Fibroblast of pulmonary artery (primary cell): ENCODE data around the gene CSRP1.
"Not testable (repeated sequence)": the region's sequence is repeated elsewhere in the genome, so short reads cannot be mapped to it uniquely, and the experiment has no call there.

Experiments
- DNase-seq: peaks from one replicate; pipeline ENCODE4 v3.0.0-alpha.2; 2010; ENCODE audit warnings: low read depth
- H3K4me3 ChIP-seq: replicated peaks from 2 replicates; pipeline ENCODE4 v1.5.1; 2011; ENCODE audit warnings: low read depth, mild to moderate bottlenecking, control low read depth, low read length, moderate library complexity
- TF ChIP-seq, protein P1 (sequence below): IDR thresholded peaks from 2 replicates; pipeline ENCODE4 v1.5.1; 2011; ENCODE audit warnings: mild to moderate bottlenecking, control low read depth, low read length, inconsistent platforms; ENCODE audit errors: missing control alignments

CSRP1 gene

DNA sequence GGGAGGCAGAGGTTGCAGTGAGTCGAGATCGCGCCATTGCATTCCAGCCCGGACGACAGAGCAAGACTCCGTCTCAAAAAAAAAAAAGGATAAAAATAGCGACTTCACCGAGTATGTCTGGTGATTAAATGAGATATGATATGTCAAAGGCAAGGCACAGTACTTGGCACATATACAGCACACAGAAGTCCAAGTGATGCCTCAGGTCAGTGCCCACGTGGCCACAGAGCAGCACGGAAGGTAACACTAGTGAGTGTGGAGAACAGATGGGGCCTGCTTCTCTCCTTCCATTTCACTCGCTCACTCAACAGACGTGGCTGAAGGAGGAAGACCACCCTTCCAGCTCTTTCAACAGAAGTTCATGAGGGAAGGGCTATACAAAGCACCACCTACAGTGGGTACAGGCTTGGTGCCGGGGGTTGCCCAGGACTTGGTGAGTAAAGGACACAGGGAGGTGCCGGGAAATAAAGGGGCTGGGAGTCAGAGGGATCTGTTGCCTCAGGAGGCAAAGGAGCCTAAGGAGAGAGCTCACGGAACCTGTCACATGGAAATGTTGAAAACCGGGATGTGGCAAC lies 8.9 kb downstream of the CSRP1 start:
- TF ChIP-seq, protein P1, sequence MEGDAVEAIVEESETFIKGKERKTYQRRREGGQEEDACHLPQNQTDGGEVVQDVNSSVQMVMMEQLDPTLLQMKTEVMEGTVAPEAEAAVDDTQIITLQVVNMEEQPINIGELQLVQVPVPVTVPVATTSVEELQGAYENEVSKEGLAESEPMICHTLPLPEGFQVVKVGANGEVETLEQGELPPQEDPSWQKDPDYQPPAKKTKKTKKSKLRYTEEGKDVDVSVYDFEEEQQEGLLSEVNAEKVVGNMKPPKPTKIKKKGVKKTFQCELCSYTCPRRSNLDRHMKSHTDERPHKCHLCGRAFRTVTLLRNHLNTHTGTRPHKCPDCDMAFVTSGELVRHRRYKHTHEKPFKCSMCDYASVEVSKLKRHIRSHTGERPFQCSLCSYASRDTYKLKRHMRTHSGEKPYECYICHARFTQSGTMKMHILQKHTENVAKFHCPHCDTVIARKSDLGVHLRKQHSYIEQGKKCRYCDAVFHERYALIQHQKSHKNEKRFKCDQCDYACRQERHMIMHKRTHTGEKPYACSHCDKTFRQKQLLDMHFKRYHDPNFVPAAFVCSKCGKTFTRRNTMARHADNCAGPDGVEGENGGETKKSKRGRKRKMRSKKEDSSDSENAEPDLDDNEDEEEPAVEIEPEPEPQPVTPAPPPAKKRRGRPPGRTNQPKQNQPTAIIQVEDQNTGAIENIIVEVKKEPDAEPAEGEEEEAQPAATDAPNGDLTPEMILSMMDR, result no peak
- no peak for DNase-seq
- no peak overlapping the region for H3K4me3 ChIP-seq

DNA sequence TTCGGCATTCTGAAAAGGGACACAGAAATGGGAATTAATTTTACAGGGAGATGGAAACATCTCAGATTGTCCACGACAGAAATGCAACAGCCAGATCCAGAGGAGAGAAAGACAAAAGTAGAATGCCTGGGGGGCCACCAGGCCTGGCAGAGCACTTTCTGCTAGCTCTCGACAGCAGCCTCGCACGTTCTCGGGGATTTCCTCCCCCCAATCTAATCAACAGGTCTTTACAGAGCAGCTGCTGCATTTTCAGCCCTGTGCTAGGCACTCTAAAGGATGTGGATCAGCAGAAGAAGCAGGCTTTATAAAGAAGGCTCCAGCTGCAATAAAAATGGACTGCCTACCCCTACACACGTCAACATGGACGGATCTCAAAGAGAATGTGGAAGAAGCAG lies 10.6 kb downstream of the CSRP1 start:
- no peak overlapping the region for H3K4me3 ChIP-seq
- DNase-seq, result no peak
- TF ChIP-seq, protein P1, result no peak

DNA sequence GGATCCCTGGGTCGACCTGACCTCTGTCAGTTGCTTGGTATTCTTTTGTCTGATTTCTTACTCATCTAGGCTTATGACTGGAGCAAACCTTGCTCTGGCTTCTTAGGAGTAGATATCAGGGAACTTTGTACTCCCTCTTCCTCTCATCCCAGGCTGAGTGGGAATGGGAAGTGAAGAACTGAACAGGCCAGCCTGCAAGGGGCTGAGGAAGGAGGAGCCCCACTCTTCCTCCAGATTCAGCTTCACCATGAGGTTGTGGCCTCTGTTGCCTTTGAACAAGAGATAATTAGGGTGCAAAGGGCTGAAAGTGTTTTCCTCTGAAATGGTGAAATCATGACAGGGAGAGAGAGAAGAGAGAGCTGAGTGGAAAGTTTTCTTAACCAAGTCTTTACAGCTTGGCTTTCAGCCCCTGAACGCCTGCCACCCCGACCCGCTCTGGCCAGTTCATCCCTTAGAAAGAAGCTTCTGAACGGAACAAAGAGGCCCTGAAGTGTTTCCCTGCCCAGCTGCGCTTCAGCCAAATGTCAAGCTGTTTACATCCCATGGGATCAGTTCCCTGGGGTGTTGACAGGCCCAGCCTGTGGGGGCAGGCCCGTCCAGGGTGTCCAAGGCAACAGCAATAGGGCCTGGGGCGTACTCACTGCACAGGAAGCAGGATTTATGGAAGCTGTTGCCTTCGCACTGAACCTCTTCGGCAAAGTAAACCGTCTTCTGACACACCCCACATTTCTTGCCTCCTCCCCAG lies 11.2 kb downstream of the CSRP1 start:
- TF ChIP-seq, protein P1, result no peak
- DNase-seq, result peak; percentile 95
- H3K4me3 ChIP-seq, result no peak overlapping the region

DNA sequence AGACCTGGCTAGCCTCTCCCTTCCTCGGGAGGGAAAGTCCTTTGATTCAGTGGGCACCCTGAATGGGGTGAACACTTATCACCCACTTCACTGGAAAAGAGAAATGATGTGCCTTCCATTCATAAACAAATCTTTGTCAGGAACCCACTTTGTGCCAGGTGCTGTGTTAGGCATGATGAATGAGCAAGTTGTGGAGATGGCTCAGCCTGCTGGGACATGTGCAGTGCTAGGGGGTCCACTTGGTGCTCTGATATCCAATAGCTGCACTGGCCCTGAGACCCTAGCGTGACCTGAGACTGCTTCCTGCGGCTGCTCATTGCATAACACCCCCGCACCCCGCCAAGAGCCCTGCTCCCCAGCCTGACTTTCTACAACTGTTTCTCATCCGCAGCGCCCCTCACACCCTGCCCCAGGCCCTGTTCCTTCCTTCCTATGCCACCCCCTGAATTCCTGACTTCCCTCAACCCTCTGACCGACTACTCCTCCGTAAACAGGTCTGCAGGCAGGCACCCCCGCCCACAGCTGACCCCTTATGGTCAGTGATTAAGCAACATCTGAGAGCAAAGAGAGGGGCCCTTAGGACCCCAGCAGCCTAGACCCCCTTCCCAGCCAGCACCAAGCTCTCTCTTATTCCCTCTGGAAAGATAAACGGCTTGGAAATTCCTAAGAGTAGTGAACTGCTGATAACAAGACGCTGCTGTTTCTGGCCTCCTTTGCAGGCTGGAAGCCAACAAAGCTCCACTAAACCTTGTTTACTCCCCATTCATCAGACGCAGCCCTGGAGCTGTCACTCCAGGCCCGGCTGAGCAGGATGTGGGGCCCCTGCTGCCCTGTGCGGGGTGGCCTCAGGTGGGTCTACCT lies 12.9 kb downstream of the CSRP1 start:
- TF ChIP-seq, protein P1, result no peak
- no peak overlapping the region for H3K4me3 ChIP-seq
- peak; percentile 81 for DNase-seq

DNA sequence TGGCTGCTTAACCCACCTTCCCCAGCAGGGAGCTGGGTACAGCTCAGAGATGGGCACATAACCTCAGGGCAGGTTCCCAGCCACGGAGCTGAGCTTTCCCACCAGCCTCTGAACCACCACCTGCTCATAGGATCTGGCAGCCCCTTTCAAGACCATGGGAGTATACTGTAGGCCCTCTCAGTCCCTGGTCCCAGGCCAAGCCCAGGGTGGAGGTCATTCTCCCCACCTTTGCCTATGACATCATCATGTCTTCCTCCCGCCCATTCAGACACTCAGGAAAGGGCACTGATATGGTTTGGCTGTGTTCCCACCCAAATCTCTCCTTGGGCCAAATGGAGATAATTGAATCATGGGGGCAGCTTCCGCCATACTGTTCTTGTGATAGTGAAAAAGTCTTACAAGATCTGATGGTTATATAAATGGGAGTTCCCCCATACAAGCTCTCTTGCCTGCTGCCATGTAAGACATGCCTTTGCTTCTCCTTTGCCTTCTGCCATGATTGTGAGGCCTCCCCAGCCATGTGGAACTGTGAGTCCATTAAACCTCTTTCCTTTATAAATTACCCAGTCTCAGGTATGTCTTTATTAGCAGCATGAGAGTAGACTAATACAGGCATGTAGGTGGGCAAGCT lies 13.8 kb downstream of the CSRP1 start:
- H3K4me3 ChIP-seq, DNase-seq: not testable (repeated sequence)

DNA sequence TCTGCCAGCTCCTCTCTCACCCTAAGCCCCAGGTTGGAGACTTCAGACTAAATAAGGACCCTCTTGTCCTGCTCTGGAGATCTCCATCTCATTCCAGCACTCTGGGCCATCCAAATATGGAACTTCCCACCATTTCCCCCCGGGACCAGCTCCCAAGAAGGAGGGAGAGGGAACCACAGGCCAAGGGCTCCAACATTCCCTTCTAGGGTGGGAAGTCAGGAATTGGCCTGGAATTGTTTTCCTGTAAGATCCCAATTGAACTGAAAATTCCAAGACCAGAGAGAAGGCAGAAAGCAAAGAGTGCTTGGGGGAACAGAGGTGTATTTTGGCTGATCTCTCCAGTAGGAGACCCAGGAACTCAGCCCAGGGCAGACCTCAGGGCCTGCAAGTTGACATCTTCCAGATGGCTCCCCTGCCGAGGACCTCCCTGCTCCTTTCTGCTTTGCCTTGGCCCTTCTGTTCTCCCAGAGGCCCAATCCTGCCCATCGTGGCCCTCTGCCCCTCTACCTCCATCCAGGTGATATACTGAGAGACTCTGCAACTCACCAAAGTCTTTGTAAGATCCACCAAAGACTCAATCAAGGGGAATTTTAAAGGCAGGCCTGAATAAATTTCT lies 14.9 kb downstream of the CSRP1 start:
- TF ChIP-seq, protein P1, result no peak
- no peak for DNase-seq
- no peak overlapping the region for H3K4me3 ChIP-seq

DNA sequence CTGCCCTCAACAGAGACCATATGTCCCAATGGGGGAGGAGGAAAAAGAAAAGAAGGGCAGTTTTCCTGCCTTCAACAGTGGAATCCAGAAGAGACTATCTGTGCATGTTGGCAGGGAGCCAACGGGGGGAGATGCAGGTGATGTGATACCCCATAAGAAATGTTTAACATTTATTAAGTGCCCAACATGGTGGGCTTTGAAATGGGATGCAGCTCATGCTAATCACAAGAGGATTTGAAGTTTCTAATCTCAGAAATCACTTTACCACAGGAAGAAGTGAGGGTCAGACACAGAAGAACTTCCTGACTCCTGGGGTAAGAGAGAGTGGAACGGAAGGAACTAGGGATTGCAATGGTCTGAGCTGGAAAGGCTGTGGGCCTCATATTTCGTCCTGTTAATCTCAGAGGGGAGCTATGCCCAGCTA lies 16.2 kb downstream of the CSRP1 start:
- no peak overlapping the region for H3K4me3 ChIP-seq
- TF ChIP-seq, protein P1, result no peak
- peak; percentile 55 for DNase-seq
